CD4-positive, alpha-beta T cell treated with Interleukin-1 beta for 1 hour (primary cell): ENCODE data around the gene PPP2R5C.

Experiments
- DNase-seq, 2 donors: peaks; one replicate each; pipeline ENCODE4 v3.0.0-alpha.2; 2020 to 2022

Gene PPP2R5C

DNA sequence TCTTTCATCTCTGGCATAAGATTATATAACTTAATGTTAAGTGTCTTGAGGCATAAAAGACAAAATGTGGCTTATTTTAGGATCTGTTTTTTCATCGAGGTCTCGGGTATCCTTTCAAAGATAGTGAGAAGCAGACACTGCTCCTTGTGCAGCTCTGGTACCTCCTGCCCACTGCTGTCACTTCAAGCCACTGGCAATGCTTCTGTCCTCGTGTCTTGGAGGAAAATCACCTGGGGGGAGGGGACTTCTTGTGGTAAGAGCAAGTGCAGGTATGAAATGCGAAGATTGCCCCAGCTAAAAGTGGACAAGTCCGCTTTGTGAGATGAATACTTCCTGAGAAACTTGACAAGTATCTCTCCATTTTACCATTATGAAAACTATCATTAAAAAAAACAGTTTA lies 165.1 kb downstream of the PPP2R5C start:
- DNase-seq: no peak

DNA sequence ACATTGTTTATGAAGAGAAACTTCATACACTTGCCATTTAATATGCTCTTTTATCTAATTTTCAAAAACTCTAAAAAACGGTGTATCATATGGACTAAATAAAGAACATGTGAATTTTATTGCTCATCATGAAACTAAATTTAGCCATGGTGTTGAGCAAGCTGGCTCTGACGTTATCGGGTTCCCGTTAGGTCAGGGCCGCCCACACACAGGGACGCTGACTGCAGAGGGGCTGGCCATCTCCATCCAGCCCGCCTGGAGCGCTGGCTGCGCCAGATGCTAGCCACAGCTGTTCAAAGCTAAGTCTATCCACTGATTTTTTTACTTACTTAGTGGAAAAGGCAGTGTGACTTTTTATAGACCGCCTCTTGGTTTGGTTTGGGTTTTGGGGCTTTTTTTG lies 166.3 kb downstream of the PPP2R5C start:
- peak in 1 of 2 donors; percentile 30 for DNase-seq

- DNase-seq: no peak
Observed at GRCh38 chr14:101928415-101928841, 166.9 kb downstream of the PPP2R5C start.

DNA sequence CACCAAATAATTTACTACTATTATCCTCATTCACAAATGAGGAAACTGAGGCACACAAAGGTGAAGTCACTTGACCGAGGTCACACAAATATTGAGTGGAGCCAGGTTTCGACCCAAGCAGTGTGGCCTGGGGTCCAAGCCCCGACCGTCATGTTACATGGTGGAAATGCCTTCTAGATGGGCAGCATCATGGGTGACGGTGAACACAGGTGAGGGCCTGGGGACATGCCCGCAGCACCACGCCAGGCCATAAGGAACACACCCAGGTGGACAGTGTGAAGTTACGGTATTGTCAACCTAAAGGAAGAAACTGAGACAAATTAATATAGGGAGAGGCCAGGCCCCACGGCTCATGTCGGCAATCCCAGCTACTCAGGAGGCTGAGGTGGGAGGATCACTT lies 167.6 kb downstream of the PPP2R5C start:
- no peak for DNase-seq

DNA sequence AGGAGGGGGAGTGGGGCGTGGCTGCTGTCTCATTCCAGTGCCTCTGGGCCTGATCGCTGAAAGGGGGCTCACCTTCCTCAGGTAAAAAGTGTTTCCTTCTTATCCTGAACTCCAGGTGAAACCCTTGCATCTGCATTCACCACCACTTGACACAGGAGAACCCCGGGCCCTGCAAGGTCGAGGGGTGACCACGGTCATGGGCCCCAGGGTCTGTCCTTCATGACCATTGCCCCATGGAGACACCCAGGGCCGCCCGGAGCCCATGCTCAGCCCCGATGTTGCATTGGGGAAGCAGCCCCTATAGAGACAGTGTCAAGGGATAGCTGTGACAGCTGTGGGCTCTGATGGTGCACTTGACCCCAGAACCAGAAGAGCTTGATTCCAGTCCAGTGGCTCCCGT lies 168.4 kb downstream of the PPP2R5C start:
- no peak for DNase-seq

DNA sequence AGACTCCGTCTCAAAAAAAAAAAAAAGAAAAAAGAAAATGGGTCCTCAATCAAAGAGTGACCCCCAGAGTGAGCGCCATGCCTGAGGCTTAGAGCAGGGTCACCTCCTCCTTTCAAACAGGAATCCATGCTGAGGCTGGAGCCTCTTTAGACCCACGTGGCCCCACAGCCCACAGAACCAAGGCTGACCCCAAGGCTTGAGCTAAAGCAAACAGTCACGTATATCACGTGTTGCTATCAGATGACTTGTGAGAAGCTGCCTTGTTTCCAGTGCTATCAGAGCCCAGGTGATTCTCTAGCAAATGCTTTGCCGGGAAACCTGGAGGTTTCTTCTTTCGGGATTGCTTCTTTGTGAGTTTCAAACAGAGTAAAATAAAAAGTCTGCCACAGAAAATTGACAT lies 171.2 kb downstream of the PPP2R5C start:
- DNase-seq: no peak

DNA sequence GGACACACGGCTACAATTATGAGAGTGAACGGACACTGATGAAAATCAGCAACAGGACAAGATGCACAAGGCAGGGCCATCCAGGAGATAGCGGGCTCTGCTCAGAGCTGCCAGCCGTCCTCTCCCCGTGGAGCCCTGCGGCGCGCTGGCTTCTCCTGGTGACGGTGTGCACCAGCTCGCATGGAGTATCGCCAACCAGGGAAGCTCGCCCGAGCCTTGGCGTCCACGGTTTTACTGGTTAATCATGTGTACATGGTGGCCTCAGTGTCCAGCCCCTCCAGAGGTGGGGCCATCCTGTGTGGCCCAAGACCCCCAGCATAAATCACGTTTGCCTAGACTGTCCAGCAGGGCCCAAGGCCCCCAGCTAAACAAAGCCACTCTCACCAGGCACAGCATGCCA lies 171.7 kb downstream of the PPP2R5C start:
- no peak for DNase-seq

GRCh38 chr14:101934601-101935150 lies 173.2 kb downstream of the PPP2R5C start:
- no peak for DNase-seq

DNA sequence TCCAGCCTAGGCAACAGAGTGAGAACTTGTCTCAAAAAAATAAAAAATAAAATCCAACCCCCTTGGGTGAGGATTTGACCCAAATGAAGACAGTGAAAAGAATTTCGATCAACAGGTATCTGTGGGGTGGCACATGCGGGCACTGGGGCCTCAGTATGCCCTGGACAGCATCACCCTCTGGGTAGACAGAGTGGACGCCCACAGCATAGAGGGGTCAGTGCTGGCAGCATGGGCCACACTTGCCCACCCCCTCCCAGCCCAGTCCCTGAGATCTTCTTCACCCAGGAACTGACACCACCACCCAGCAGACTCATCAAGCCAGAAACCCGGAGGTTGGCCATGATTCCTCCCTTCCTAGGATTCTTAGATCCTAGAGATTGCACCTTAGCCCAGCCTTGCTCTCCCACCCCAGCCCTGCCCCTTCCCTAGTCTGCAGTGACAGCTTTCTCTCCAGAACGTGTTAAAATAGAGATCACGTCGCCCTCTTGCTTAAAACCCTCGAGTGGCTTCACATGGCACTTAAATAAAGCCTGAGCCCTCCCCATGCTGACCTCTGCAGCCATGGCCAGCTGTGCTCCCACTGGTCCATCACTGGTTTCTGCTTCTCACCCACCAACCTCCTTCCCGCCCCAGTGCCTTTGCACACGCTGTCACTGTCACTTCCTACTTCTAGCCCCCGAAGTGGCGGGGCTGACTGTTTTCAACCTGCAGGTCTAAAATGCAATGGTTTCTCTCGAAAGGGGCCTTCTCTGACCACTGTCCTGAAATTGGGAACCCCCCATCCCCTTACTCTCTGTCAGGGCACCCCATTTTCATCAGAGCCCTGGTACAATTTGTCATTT lies 176.6 kb downstream of the PPP2R5C start:
- DNase-seq: no peak

- no peak for DNase-seq
Observed at GRCh38 chr14:101939646-101940170, 178.2 kb downstream of the PPP2R5C start.

GRCh38 chr14:101944451-101944850 lies 182.9 kb downstream of the PPP2R5C start:
- no peak for DNase-seq

DNA sequence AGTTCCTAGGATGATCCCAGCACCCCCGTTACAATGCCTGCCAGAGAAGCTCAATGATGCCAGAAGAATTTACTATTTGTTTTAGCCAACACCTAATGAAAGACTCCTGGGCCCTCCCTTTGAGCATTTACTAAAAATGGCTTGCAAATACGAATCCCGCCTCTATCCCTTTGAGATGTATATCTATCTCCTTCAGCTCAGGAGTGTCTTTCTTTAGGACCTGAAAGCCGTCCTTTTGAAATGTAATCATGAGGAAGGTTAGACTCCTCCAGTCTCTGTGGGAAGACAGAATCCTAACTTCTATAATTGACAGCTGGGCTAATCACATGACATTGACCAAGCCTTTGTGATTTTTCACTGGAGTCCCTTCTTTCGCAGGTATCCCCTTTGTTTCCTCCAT lies 183.7 kb downstream of the PPP2R5C start:
- no peak for DNase-seq

GRCh38 chr14:101947577-101947903 lies 186.0 kb downstream of the PPP2R5C start:
- DNase-seq: peak in 1 of 2 donors; percentile 30

- DNase-seq: peak; percentile 100
Observed at GRCh38 chr14:101947904-101948665, 186.6 kb downstream of the PPP2R5C start.

DNA sequence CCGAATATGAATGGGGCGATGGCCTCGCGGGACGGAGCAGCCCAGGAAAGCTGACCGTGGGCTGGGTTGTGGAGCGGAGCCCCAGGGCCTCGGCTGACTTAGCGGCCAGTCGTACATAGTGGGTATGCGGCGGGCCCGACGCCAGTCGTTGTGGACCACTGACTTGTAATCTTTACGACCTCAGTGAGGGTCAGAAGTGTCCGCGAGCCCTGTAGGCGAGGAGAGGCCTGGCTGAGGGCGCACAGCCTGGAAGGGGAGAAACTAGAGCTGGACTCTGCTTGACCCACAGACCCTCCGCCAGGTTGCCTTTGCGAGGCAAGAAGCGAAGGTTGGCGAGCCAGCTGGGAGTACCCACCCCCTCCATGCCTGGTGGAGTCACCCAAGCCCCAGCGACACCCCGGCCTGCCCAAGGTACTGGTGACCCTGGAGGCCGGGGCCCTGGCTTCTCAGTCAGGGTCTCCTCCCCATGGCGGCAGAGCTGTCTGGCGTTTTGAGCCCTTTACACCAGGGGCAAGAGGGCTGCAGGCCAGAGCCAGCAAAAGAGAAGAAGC lies 187.2 kb downstream of the PPP2R5C start:
- no peak for DNase-seq

DNA sequence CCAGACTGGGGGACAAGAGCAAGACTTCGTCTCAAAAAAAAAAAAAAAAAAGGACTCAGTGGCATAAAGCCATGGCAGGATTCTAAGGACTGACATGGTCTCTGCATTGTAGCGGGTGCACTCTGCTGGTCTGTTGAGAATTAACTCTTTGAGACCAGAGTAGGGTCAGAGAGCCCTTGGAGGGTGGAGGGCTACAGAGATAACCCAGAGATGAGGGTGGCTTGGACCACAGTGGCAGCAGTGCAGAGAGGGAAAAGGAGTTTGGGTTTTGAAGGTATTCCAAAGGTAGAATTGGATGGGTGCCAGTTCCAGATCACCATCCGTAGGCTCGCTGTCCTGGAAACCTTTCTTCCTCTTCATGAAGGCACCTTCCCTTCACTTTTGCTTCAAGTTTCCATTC lies 188.6 kb downstream of the PPP2R5C start:
- DNase-seq: no peak

GRCh38 chr14:101950516-101951215 lies 189.2 kb downstream of the PPP2R5C start:
- DNase-seq: no peak

DNA sequence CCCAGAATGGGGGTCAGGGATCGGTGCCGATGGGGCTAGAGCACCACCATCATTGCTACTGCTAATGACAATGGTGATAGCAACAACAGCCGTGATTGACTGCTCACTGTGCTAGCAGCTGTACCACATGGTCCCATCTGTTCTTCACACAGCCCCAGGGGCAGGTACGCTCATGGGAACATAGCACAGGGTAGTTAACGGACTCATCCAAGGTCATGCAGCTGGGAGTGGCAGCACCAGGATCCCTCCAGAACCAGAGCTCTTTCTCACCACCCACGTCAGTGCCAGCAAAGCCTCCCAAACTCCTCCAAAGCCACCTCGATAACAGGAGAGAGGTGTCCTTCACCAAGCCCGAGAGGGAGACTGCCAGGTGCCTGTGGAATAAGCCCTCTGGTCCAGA lies 191.6 kb downstream of the PPP2R5C start:
- no peak for DNase-seq

GRCh38 chr14:101954501-101954900 lies 193.0 kb downstream of the PPP2R5C start:
- no peak for DNase-seq

GRCh38 chr14:101955695-101956161 lies 194.2 kb downstream of the PPP2R5C start:
- DNase-seq: no peak

GRCh38 chr14:101956179-101956885 lies 194.8 kb downstream of the PPP2R5C start:
- DNase-seq: no peak
